ENCODE measurements around the gene C6orf132. TPM values are rescaled to one million over a fixed set of nuclear protein-coding genes. Genes with fewer than 3 reads are reported as not detected.

Gene C6orf132
- total and polyA plus RNA-seq, 2 of the 8 experiments (the other 6 are each of a cell fraction or from before 2014, with no cell fraction given), result 31.5 to 64.0 TPM

- TF ChIP-seq RFX5 (IDR thresholded peaks at IDR 0.05; ENCODE audit: borderline replicate concordance, low read depth, low read length) (no peak), KDM1A (IDR thresholded peaks at IDR 0.05; ENCODE audit: borderline replicate concordance, low read length) (no peak), CREB1 (IDR thresholded peaks at IDR 0.05) (no peak), SIX5 (IDR thresholded peaks at IDR 0.05; ENCODE audit: low read depth, low read length) (no peak)
Observed at GRCh38 chr6:42162812-42163211, 20.4 kb upstream of the C6orf132 start (continued).

All from H1 (cell line).